Endodermal cell (in vitro differentiated cells): Measurements from ENCODE around the gene PLA2G2A. TPM values are rescaled to one million over a fixed set of nuclear protein-coding genes. Genes with fewer than 3 reads are reported as not detected.

Experiments
- DNase-seq: peaks from one replicate; pipeline ENCODE4 v3.0.0-alpha.2; 2017
- H3K27ac ChIP-seq: 2 replicates; pipeline ENCODE4 v1.5.1; 2013; ENCODE audit warnings: mild to moderate bottlenecking, low read depth, low read length, moderate library complexity
- H3K27me3 ChIP-seq: 2 replicates; pipeline ENCODE4 v1.6.1; 2013; ENCODE audit warnings: mild to moderate bottlenecking, low read length, moderate library complexity; ENCODE audit not compliant: insufficient read depth, control insufficient read depth, poor library complexity, severe bottlenecking
- H3K36me3 ChIP-seq: 2 replicates; pipeline ENCODE4 v1.7.0; 2013; ENCODE audit warnings: mild to moderate bottlenecking, low read length, moderate library complexity; ENCODE audit not compliant: control insufficient read depth, insufficient read depth
- H3K4me1 ChIP-seq: one replicate; pipeline ENCODE4 v1.7.0; 2013; ENCODE audit warnings: low read length; ENCODE audit not compliant: control insufficient read depth, insufficient read depth
- H3K4me3 ChIP-seq: 2 replicates; pipeline ENCODE4 v1.5.1; 2013; ENCODE audit warnings: mild to moderate bottlenecking, low read length, moderate library complexity
- H3K9ac ChIP-seq: 2 replicates; pipeline ENCODE4 v1.6.1; 2013; ENCODE audit warnings: mild to moderate bottlenecking, low read length, moderate library complexity; ENCODE audit not compliant: poor library complexity, severe bottlenecking; ENCODE audit errors: extremely low read depth
- H3K9me3 ChIP-seq: 2 replicates; pipeline ENCODE4 v1.6.1; 2013; ENCODE audit warnings: mild to moderate bottlenecking, low read length, moderate library complexity; ENCODE audit not compliant: control insufficient read depth
- H3K27ac Mint-ChIP-seq: 2 replicates; pipeline ENCODE4 v1.8.0; 2020; ENCODE audit warnings: mixed read lengths
- H3K27me3 Mint-ChIP-seq: 2 replicates; pipeline ENCODE4 v1.8.0; 2021; ENCODE audit warnings: mild to moderate bottlenecking, mixed read lengths; ENCODE audit not compliant: insufficient read depth
- H3K36me3 Mint-ChIP-seq: 2 replicates; pipeline ENCODE4 v1.8.0; 2020; ENCODE audit warnings: low read depth, mixed read lengths
- H3K4me1 Mint-ChIP-seq: 2 replicates; pipeline ENCODE4 v1.8.0; 2020; ENCODE audit warnings: mixed read lengths
- H3K4me3 Mint-ChIP-seq: 2 replicates; pipeline ENCODE4 v1.8.0; 2020; ENCODE audit warnings: mild to moderate bottlenecking, moderate library complexity, mixed read lengths
- H3K9me3 Mint-ChIP-seq: 2 replicates; pipeline ENCODE4 v1.8.0; 2020; ENCODE audit warnings: mild to moderate bottlenecking, mixed read lengths
- CTCF ChIP-seq: fragments of 200-600 bp; sonication (generic); conservative IDR thresholded peaks from 2 replicates; pipeline ENCODE4 v1.5.0; 2021; ENCODE audit warnings: antibody characterized with exemption, mild to moderate bottlenecking
- WGBS, 2 experiments: methylation state at CpG; one replicate each; pipeline versions ENCODE4 v1.1.5 to v1.1.7; 2013; ENCODE audit warnings: missing lambda C conversion rate in 2 of 2, mixed read lengths in 1 of 2; ENCODE audit not compliant: insufficient coverage in 1 of 2, insufficient read length in 1 of 2; 5-methylcytosine and 5-hydroxymethylcytosine counted together
- total RNA-seq, 2 donors: library from RNA; stranded (reverse); fragmentation: NEBNext Ultra II Directional in 1 of 2; extraction: Animal tissue kit (Norgen Biotek cat#: 25700) in 1 of 2; gene quantifications; 2 replicates in 1 of 2; 3 replicates in 1 of 2; pipeline ENCODE4 v1.2.1, GENCODE V29; 2021

Gene PLA2G2A
- total RNA-seq, 2 donors from 2014 or later, result 1.0 TPM; not detected in 1

GRCh38 chr1:19926296-19927129 lies 52.9 kb downstream of the PLA2G2A start:
- no peak for DNase-seq
- H3K4me1 ChIP-seq, result no peaks in the 10 kb centered on the region
- H3K27me3 Mint-ChIP-seq, result peaks cover 1% of the 10 kb centered on the region
- no peak overlapping the region for H3K27ac ChIP-seq
- H3K27me3 ChIP-seq, result no peaks in the 10 kb centered on the region
- no peaks in the 10 kb centered on the region for H3K4me1 Mint-ChIP-seq
- no peak overlapping the region for H3K9ac ChIP-seq
- 82 to 86% methylated on average over 6 to 7 of the region's 8 CpGs for WGBS, 2 experiments
- H3K36me3 Mint-ChIP-seq, result no peaks in the 10 kb centered on the region
- no peak for TF ChIP-seq CTCF
- H3K4me3 Mint-ChIP-seq, result no peak overlapping the region
- no peak overlapping the region for H3K4me3 ChIP-seq
- H3K27ac Mint-ChIP-seq, result no peak overlapping the region
- no peaks in the 10 kb centered on the region for H3K36me3 ChIP-seq
- H3K9me3 ChIP-seq, result peaks cover 14% of the 10 kb centered on the region
- H3K9me3 Mint-ChIP-seq, result peaks cover 31% of the 10 kb centered on the region

Other genes with a start within 250 kb of the PLA2G2A start
- gene TMCO4, start 179.7 kb downstream of the PLA2G2A start, total RNA-seq, result 1 to 10 TPM; 6.2 to 6.6 TPM
- gene RNF186, start 164.3 kb downstream of the PLA2G2A start, total RNA-seq, result not detected
- 10 to 100 TPM; 14.5 to 25.0 TPM for gene OTUD3, start 97.2 kb downstream of the PLA2G2A start, total RNA-seq
- gene PLA2G2E, start 56.0 kb downstream of the PLA2G2A start, total RNA-seq, result not detected
- gene PLA2G5, start 90.6 kb upstream of the PLA2G2A start, total RNA-seq, result not detected
- not detected for gene PLA2G2D, start 139.9 kb upstream of the PLA2G2A start, total RNA-seq
- not detected for gene PLA2G2F, start 159.7 kb upstream of the PLA2G2A start, total RNA-seq
- 1 to 10 TPM; 1.7 to 2.6 TPM for gene UBXN10, start 206.5 kb upstream of the PLA2G2A start, total RNA-seq
- gene PLA2G2C, start 206.9 kb upstream of the PLA2G2A start, total RNA-seq, result not detected